OCI-LY7 (cell line): Measurements from ENCODE around the gene MBOAT2. TPM values are rescaled to one million over a fixed set of nuclear protein-coding genes. Genes with fewer than 3 reads are reported as not detected.

Experiments
- BruUV-seq: library from RNA; stranded (reverse); fragments of 400-500 nt; replicated peaks from 2 replicates; lab custom pipeline; 2021; lab: Mats Ljungman, UMichigan
- CTCF ChIA-PET: fragments of 300-600 bp; sonication (Branson Sonifier 250); formaldehyde crosslinking; loops from one replicate; lab custom pipeline; 2022; ENCODE audit warnings: antibody characterized with exemption; ENCODE audit not compliant: unreplicated experiment; lab: Charles Lee
- POLR2A ChIA-PET: fragments of 300-600 bp; sonication (Branson Sonifier 250); formaldehyde crosslinking; loops from one replicate; lab custom pipeline; 2022; ENCODE audit warnings: antibody characterized with exemption; lab: Charles Lee
- DNase-seq: peaks from one replicate; pipeline ENCODE4 v3.0.0-alpha.2; 2015; ENCODE audit warnings: low spot score
- H2AFZ ChIP-seq: fragments of 200-600 bp; sonication (generic), shearing (Covaris generic); 2 replicates; pipeline ENCODE4 v1.6.1; 2014; ENCODE audit warnings: mild to moderate bottlenecking, antibody characterized with exemption, low read length, moderate library complexity
- H3K27ac ChIP-seq: fragments of 200-600 bp; sonication (generic); 2 replicates; pipeline ENCODE4 v1.5.1; 2014; ENCODE audit warnings: mixed run types, low read depth, mild to moderate bottlenecking, moderate library complexity, low read length, inconsistent platforms; ENCODE audit not compliant: poor library complexity, severe bottlenecking
- H3K36me3 ChIP-seq: fragments of 200-600 bp; sonication (generic); 2 replicates; pipeline ENCODE4 v1.6.1; 2014; ENCODE audit warnings: mild to moderate bottlenecking, antibody characterized with exemption, low read length, moderate library complexity, mixed read lengths; ENCODE audit not compliant: insufficient read depth
- H3K4me1 ChIP-seq: fragments of 200-600 bp; sonication (generic); 2 replicates; pipeline ENCODE4 v1.5.1; 2014; ENCODE audit warnings: mild to moderate bottlenecking, low read length; ENCODE audit not compliant: insufficient read depth, poor library complexity, severe bottlenecking
- H3K4me2 ChIP-seq: fragments of 200-600 bp; sonication (generic); 2 replicates; pipeline ENCODE4 v1.6.1; 2014; ENCODE audit warnings: mild to moderate bottlenecking, low read length
- H3K4me3 ChIP-seq: fragments of 200-600 bp; sonication (generic); 2 replicates; pipeline ENCODE4 v1.5.1; 2014; ENCODE audit warnings: mild to moderate bottlenecking, low read depth, low read length; ENCODE audit not compliant: poor library complexity, severe bottlenecking
- H3K79me2 ChIP-seq: fragments of 200-600 bp; sonication (generic); 2 replicates; pipeline ENCODE4 v1.6.1; 2016; ENCODE audit warnings: low read depth, mild to moderate bottlenecking, low read length, moderate library complexity, mixed read lengths; ENCODE audit not compliant: insufficient read depth
- H3K9me2 ChIP-seq: fragments of 200-600 bp; sonication (generic); 2 replicates; pipeline ENCODE4 v1.6.1; 2016; ENCODE audit warnings: mild to moderate bottlenecking, low read length, mixed read lengths; ENCODE audit not compliant: insufficient read depth
- H3K9me3 ChIP-seq: fragments of 200-600 bp; sonication (generic); 2 replicates; pipeline ENCODE4 v1.6.1; 2014; ENCODE audit warnings: mild to moderate bottlenecking, mixed run types, low read length, mixed read lengths
- H4K20me1 ChIP-seq: fragments of 200-600 bp; sonication (generic); 2 replicates; pipeline ENCODE4 v1.6.1; 2014; ENCODE audit warnings: mild to moderate bottlenecking, antibody characterized with exemption, low read length, moderate library complexity, mixed read lengths; ENCODE audit not compliant: insufficient read depth
- EZH2phosphoT487 ChIP-seq: fragments of 200-600 bp; sonication (generic); IDR thresholded peaks from 2 replicates; pipeline ENCODE4 v1.6.1; 2018; ENCODE audit warnings: low read depth, borderline replicate concordance, mild to moderate bottlenecking, mixed run types, antibody characterized with exemption, low read length, moderate library complexity, mixed read lengths
- intact Hi-C: fragments of 100-400 bp; cut with micrococcal nuclease; formaldehyde crosslinking; loops from one replicate; pipeline ENCODE4 v1.10.0; 2022; ENCODE audit not compliant: unreplicated experiment
- total RNA-seq, 2 experiments: library from RNA; depleted of rRNA in 1 of 2; stranded (reverse); fragments of >200 nt in 1 of 2; shearing (Covaris generic) in 1 of 2; gene quantifications; 2 replicates each; pipeline ENCODE4 v1.2.3, GENCODE V29; 2014 to 2022
- TF ChIP-seq, protein P1 (sequence below): fragments of 200-600 bp; sonication (generic); conservative IDR thresholded peaks from 2 replicates; pipeline ENCODE4 v1.5.1; 2014; ENCODE audit warnings: mild to moderate bottlenecking, antibody characterized with exemption, low read length, moderate library complexity, mixed read lengths

MBOAT2 gene
- total RNA-seq, 2 experiments from 2014 or later, result 0.28 to 0.93 TPM

DNA sequence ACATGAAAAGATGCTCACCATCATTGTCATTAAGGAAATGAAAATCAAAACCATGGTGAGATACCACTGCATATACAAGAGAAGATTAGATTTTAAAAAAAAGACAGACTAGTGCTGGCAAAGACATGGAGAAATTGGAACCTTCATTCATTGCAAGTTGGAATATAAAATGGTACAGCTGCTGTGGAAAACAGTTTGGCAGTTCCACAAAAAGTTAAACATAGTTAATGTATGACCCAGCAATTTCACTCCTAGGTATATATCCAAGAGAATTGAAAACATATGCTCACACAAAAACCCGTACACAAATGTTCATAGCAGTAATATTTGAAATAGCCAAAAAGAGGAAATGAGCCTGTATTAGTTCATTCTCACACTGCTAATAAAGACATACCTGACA, 33.7 kb upstream of the MBOAT2 start:
- H2AFZ ChIP-seq, result no peak overlapping the region
- no peaks in the 10 kb centered on the region for H3K79me2 ChIP-seq
- H3K9me2 ChIP-seq, result no peaks in the 10 kb centered on the region
- ChIA-PET CTCF (no interaction called here), POLR2A (interaction anchor here (0.6 kb wide), 1 partner anchor 188 kb away, joined by 4 read pairs; no protein-coding TSS in a partner anchor)
- H4K20me1 ChIP-seq, result no peaks in the 10 kb centered on the region
- no TSS peak for BruUV-seq
- intact Hi-C loops, result no loop called here
- no peak for DNase-seq
- no peak overlapping the region for H3K27ac ChIP-seq
- no peaks in the 10 kb centered on the region for H3K36me3 ChIP-seq
- no peak overlapping the region for H3K4me3 ChIP-seq
- no peaks in the 10 kb centered on the region for H3K4me1 ChIP-seq
- TF ChIP-seq, protein P1, sequence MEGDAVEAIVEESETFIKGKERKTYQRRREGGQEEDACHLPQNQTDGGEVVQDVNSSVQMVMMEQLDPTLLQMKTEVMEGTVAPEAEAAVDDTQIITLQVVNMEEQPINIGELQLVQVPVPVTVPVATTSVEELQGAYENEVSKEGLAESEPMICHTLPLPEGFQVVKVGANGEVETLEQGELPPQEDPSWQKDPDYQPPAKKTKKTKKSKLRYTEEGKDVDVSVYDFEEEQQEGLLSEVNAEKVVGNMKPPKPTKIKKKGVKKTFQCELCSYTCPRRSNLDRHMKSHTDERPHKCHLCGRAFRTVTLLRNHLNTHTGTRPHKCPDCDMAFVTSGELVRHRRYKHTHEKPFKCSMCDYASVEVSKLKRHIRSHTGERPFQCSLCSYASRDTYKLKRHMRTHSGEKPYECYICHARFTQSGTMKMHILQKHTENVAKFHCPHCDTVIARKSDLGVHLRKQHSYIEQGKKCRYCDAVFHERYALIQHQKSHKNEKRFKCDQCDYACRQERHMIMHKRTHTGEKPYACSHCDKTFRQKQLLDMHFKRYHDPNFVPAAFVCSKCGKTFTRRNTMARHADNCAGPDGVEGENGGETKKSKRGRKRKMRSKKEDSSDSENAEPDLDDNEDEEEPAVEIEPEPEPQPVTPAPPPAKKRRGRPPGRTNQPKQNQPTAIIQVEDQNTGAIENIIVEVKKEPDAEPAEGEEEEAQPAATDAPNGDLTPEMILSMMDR, result no peak
- no peak for TF ChIP-seq EZH2phosphoT487
- no peaks in the 10 kb centered on the region for H3K9me3 ChIP-seq
- no peak overlapping the region for H3K4me2 ChIP-seq

DNA sequence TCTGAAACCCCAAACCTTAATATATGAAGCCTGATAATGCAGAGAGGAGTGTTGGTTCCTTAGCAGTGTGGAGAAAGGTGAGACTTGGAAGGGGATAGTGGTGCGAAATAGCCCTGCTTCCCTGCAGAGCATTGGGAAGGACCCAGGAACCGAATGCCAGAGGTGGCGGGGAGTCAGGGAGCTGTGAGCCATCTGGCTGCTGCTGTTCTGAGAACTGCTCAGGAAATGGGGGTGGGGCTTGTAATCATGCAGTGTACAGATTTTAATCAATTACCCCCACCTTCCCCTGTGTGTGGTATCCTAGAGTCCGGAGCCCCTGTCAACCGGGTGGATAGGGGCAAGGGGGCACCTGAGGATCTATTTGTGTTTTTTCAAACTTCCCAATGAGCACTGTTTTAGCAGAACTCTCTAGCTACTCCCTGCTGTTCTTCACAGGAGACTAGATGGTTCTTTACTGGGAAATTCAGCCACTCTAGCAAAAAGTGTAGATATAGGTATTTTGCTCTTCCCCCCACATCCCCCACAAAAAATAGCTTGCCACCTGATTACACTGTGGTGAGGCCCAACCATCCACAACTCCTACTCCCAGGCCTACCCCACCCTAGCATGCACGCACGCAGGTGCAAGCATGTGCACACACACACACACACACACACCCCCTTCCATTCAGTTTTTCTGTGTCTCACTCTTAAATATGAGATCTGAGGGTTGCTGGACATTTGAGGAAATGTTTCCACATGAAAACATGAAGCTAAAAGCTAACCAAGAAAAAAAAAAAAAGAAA, 30.1 kb upstream of the MBOAT2 start:
- H3K79me2 ChIP-seq, result no peaks in the 10 kb centered on the region
- no peak overlapping the region for H3K27ac ChIP-seq
- BruUV-seq, result no TSS peak
- intact Hi-C loops, result no loop called here
- no peak overlapping the region for H2AFZ ChIP-seq
- no peak for DNase-seq
- H3K4me2 ChIP-seq, result no peak overlapping the region
- ChIA-PET CTCF (no interaction called here), POLR2A (interaction anchor here (0.7 kb wide), 1 partner anchor 59 kb away, joined by 4 read pairs; no protein-coding TSS in a partner anchor)
- H3K36me3 ChIP-seq, result no peaks in the 10 kb centered on the region
- H3K4me1 ChIP-seq, result no peaks in the 10 kb centered on the region
- no peak overlapping the region for H3K4me3 ChIP-seq
- H4K20me1 ChIP-seq, result no peaks in the 10 kb centered on the region
- H3K9me2 ChIP-seq, result no peaks in the 10 kb centered on the region
- TF ChIP-seq, protein P1, result no peak
- no peak for TF ChIP-seq EZH2phosphoT487
- H3K9me3 ChIP-seq, result no peaks in the 10 kb centered on the region
